ENCODE results near the gene SMCO2. TPM values are rescaled to one million over a fixed set of nuclear protein-coding genes. Genes with fewer than 3 reads are reported as not detected.

Gene SMCO2
- total RNA-seq, 1 experiment from 2014 or later: not detected

- ChIA-PET POLR2A (no interaction called here), RAD21 (ENCODE audit: low non-redundant PET in 1 of 2, low total read pairs in 2 of 2, uncharacterized antibody in 2 of 2, unreplicated experiment in 2 of 2) (no interaction called here), CTCF (no interaction called here)
- DNase-seq (ENCODE audit: low read depth, low spot score): no peak
- H3K36me3 ChIP-seq (ENCODE audit: control insufficient read depth in 1 of 2, insufficient read depth in 2 of 2, low read length in 2 of 2): no peaks in the 10 kb centered on the region
- no peak overlapping the region for H3K9ac ChIP-seq (ENCODE audit: low read length)
- no peak for ATAC-seq
- H3K9me2 ChIP-seq (ENCODE audit: insufficient read depth): no peaks in the 10 kb centered on the region
- no TSS peak for BruUV-seq (replicated peaks)
- H3K4me2 ChIP-seq (ENCODE audit: low read length): no peak overlapping the region
- TF ChIP-seq REST (IDR thresholded peaks at IDR 0.05; ENCODE audit: low read depth) (no peak), ZBTB33 (IDR thresholded peaks at IDR 0.05; ENCODE audit: extremely low read depth, insufficient replicate concordance, low read length) (no peak), ZNF274 (IDR thresholded peaks at IDR 0.05; ENCODE audit: low read depth, low read length) (no peak), ATF3 (IDR thresholded peaks at IDR 0.05) (no peak), EGR1 (IDR thresholded peaks at IDR 0.05; ENCODE audit: low read depth) (no peak), MAX (IDR thresholded peaks at IDR 0.05) (no peak), RAD21 (IDR thresholded peaks at IDR 0.05; ENCODE audit: low read depth) (0 out of 2 replicates have a peak, but pooled peaks have one; percentile 5), SIN3A (IDR thresholded peaks at IDR 0.05; ENCODE audit: low read depth) (no peak)
- no peak overlapping the region for H3K4me3 ChIP-seq (replicated peaks in 1 of 2; ENCODE audit: low read depth in 1 of 2, low read length in 2 of 2)
- no peak overlapping the region for H3K27ac ChIP-seq (ENCODE audit: low read depth, low read length)
- no peaks in the 10 kb centered on the region for H3K79me2 ChIP-seq (ENCODE audit: insufficient read depth, low read length)
- H3K27me3 ChIP-seq (ENCODE audit: insufficient read depth, low read length): no peaks in the 10 kb centered on the region
- intact Hi-C loops (cut with micrococcal nuclease): loop anchor here (5.0 kb wide), 1 partner anchor 280 kb away; no protein-coding TSS in a partner anchor
- H3K9me3 ChIP-seq (ENCODE audit: control insufficient read depth in 1 of 2, insufficient read depth in 1 of 2, low read depth in 1 of 2, low read length in 2 of 2): no peaks in the 10 kb centered on the region
- H4K20me1 ChIP-seq (ENCODE audit: insufficient read depth): no peaks in the 10 kb centered on the region
- no peaks in the 10 kb centered on the region for H3K4me1 ChIP-seq (ENCODE audit: control insufficient read depth in 1 of 2, insufficient read depth in 2 of 2, low read length in 2 of 2)
- no peak overlapping the region for H2AFZ ChIP-seq (ENCODE audit: low read depth, low read length, poor library complexity, severe bottlenecking)
These were observed 23.8 kb upstream of the SMCO2 start for GRCh38 chr12:27422697-27423096.
